K562 (cell line): ENCODE results near the gene WASF3. TPM values are rescaled to one million over a fixed set of nuclear protein-coding genes. Genes with fewer than 3 reads are reported as not detected.

Source experiments
- ATAC-seq: fragments of 200-7000 bp; cut with Tn5 transposase; 3 replicates; pipeline ENCODE4 v1.9.1; 2020; ENCODE audit warnings: moderate library complexity
- BruUV-seq: library from RNA; stranded (reverse); fragments of 400-500 nt; replicated peaks from 2 replicates; lab custom pipeline; 2021; lab: Mats Ljungman, UMichigan
- CTCF ChIA-PET: fragments of 300-600 bp; formaldehyde crosslinking; extraction: SDS; loops from one replicate; lab custom pipeline; 2021; ENCODE audit warnings: low intra/inter-chr PET ratio; lab: Yijun Ruan, JAX
- POLR2A ChIA-PET: fragments of 300-600, 350-650 bp; sonication (Branson Sonifier 250); formaldehyde crosslinking; extraction: SDS; loops from one replicate; lab custom pipeline; 2021; ENCODE audit warnings: antibody characterized with exemption, inconsistent platforms; lab: Yijun Ruan, JAX
- DNase-seq, 4 experiments: peaks; one replicate each; pipeline versions ENCODE4 v3.0.0 to v3.0.0-alpha.2; 2011 to 2018; ENCODE audit warnings: low spot score in 3 of 4, mixed read lengths in 3 of 4; ENCODE audit errors: extremely low read depth in 1 of 4
- FAIRE-seq: peaks from 2 replicates; lab custom pipeline; 2011; peaks lifted over from hg19 to GRCh38; lab: Jason Lieb, UNC
- H2AFZ ChIP-seq: 2 replicates; pipeline ENCODE4 v1.6.0; 2011; ENCODE audit warnings: low read depth, low read length, control low read depth, inconsistent platforms
- H3K27ac ChIP-seq: fragments of 200-600 bp; 3 replicates; pipeline ENCODE4 v1.8.0; 2011; ENCODE audit warnings: low read depth, mild to moderate bottlenecking, control low read depth, inconsistent platforms, low read length, moderate library complexity, mixed read lengths; ENCODE audit errors: extremely low read depth
- H3K27me3 ChIP-seq, 2 experiments: fragments of 300-600 bp in 1 of 2; 2 replicates in 1 of 2; 3 replicates in 1 of 2; pipeline versions ENCODE4 v1.6.0 to v1.8.0; 2011; ENCODE audit warnings: inconsistent platforms in 2 of 2, low read length in 2 of 2, mild to moderate bottlenecking in 1 of 2, mixed read lengths in 1 of 2, moderate library complexity in 1 of 2; ENCODE audit not compliant: control insufficient read depth in 2 of 2, insufficient read depth in 2 of 2
- H3K36me3 ChIP-seq: fragments of 300-600 bp; 3 replicates; pipeline ENCODE4 v1.8.0; 2011; ENCODE audit warnings: mild to moderate bottlenecking, low read length, inconsistent platforms; ENCODE audit not compliant: control insufficient read depth, insufficient read depth
- H3K4me1 ChIP-seq, 2 experiments: fragments of 200-600 bp in 1 of 2; replicated peaks in 1 of 2; 2 replicates in 1 of 2; 3 replicates in 1 of 2; pipeline versions ENCODE4 v1.5.1 to v1.8.0; 2011; ENCODE audit warnings: inconsistent platforms in 2 of 2, low read length in 2 of 2, mild to moderate bottlenecking in 1 of 2, mixed read lengths in 1 of 2, moderate library complexity in 1 of 2; ENCODE audit not compliant: control insufficient read depth in 2 of 2, insufficient read depth in 2 of 2
- H3K4me2 ChIP-seq: 2 replicates; pipeline ENCODE4 v1.6.1; 2011; ENCODE audit warnings: low read length, control low read depth, inconsistent platforms, mixed read lengths; ENCODE audit not compliant: insufficient read depth
- H3K4me3 ChIP-seq: fragments of 200-600 bp; sonication (generic), shearing (Covaris generic); 2 replicates; pipeline ENCODE4 v1.5.1; 2016; ENCODE audit warnings: control low read depth, inconsistent platforms
- H3K79me2 ChIP-seq: fragments of 200-600 bp; 3 replicates; pipeline ENCODE4 v1.8.0; 2011; ENCODE audit warnings: low read length, inconsistent platforms; ENCODE audit not compliant: control insufficient read depth, insufficient read depth
- H3K9ac ChIP-seq, 2 experiments: 2 replicates each; pipeline versions ENCODE4 v1.6.0 to v1.6.1; 2011; ENCODE audit warnings: low read depth in 2 of 2, low read length in 2 of 2, control low read depth in 1 of 2, inconsistent platforms in 1 of 2, mild to moderate bottlenecking in 1 of 2, mixed read lengths in 1 of 2; ENCODE audit not compliant: insufficient read depth in 1 of 2
- H3K9me1 ChIP-seq: one replicate; pipeline ENCODE4 v1.6.0; 2011; ENCODE audit warnings: inconsistent platforms, mild to moderate bottlenecking, low read length, moderate library complexity; ENCODE audit not compliant: control insufficient read depth, insufficient read depth
- H3K9me3 ChIP-seq: replicated peaks from 2 replicates; pipeline ENCODE4 v1.5.1; 2011; ENCODE audit warnings: low read depth, low read length, inconsistent platforms; ENCODE audit not compliant: control insufficient read depth, insufficient read depth
- H4K20me1 ChIP-seq: replicated peaks from 2 replicates; pipeline ENCODE4 v1.6.1; 2011; ENCODE audit warnings: low read length, inconsistent platforms, mixed read lengths; ENCODE audit not compliant: control insufficient read depth, insufficient read depth
- EWSR1 ChIP-seq: fragments of 450-650 bp; IDR thresholded peaks from 2 replicates; pipeline ENCODE4 v1.6.1; 2018; ENCODE audit warnings: borderline replicate concordance, mild to moderate bottlenecking, low read depth, moderate library complexity; ENCODE audit not compliant: partially characterized antibody
- KHSRP ChIP-seq: fragments of 450-650 bp; IDR thresholded peaks from 2 replicates; pipeline ENCODE4 v1.6.1; 2017
- LCOR ChIP-seq: sonication (generic); formaldehyde crosslinking; IDR thresholded peaks from 2 replicates; pipeline ENCODE4 v1.8.0; 2022; ENCODE audit warnings: mild to moderate bottlenecking, missing genetic modification reagents
- PRPF4 ChIP-seq: fragments of 200-400 bp; formaldehyde crosslinking; IDR thresholded peaks from one replicate; pipeline ENCODE4 v1.6.1; 2017; ENCODE audit warnings: low read length, low read depth, mild to moderate bottlenecking; ENCODE audit not compliant: insufficient read depth, poor library complexity, severe bottlenecking
- ZBTB8A ChIP-seq: fragments of 450-650 bp; IDR thresholded peaks from 2 replicates; pipeline ENCODE4 v1.6.1; 2018; ENCODE audit warnings: mild to moderate bottlenecking, moderate library complexity; ENCODE audit not compliant: partially characterized antibody
- WGBS: fragments of 100-300 bp; shearing (Covaris generic); methylation state at CpG from one replicate; pipeline ENCODE4 v1.1.6; 2016; ENCODE audit warnings: low coverage, mixed read lengths; ENCODE audit not compliant: insufficient coverage; ENCODE audit errors: missing lambda C conversion rate; 5-methylcytosine and 5-hydroxymethylcytosine counted together
- in situ Hi-C: fragments of 300-500 bp; cut with MboI; formaldehyde crosslinking; loops from 4 replicates; pipeline ENCODE4 v1.15.0; 2018; ENCODE audit warnings: inconsistent platforms, mixed read lengths
- intact Hi-C: fragments of 100-400 bp; cut with micrococcal nuclease; formaldehyde crosslinking; loops from 2 replicates; pipeline ENCODE4 v1.14.2; 2022
- polyA plus RNA-seq, 8 experiments: library from polyadenylated mRNA; depleted of rRNA in 4 of 8; stranded (reverse) in 5 of 8; unstranded in 3 of 8; fragments of >200 nt; fragmentation: Nextera tagmentation in 2 of 8; fragmentation: Illumina TruSeq in 1 of 8; extraction: Ambion mirVana in 2 of 8; extraction: Trizol in 1 of 8; gene quantifications; 2 replicates each; pipeline versions ENCODE4 v1.2.1 to v1.2.3, GENCODE V29; 2011 to 2014; ENCODE audit warnings: inconsistent platforms in 1 of 8, missing spikeins in 1 of 8
- total RNA-seq, 7 experiments: library from RNA; depleted of rRNA in 6 of 7; stranded (reverse); fragments of >200 nt in 6 of 7; fragmentation: Illumina TruSeq in 2 of 7; extraction: Trizol in 2 of 7; gene quantifications; 2 replicates each; pipeline versions ENCODE4 v1.2.1 to v1.2.3, GENCODE V29; 2011 to 2021; ENCODE audit warnings: low replicate concordance in 1 of 7
- TF ChIP-seq, protein P1 (sequence below): fragments of 250-450 bp; sonication (Bioruptor Pico); IDR thresholded peaks from 2 replicates; pipeline ENCODE4 v1.4.0; 2020; ENCODE audit warnings: mild to moderate bottlenecking, moderate library complexity
- TF ChIP-seq, protein P2 (sequence below): IDR thresholded peaks from 3 replicates; pipeline ENCODE4 v1.6.1; 2011; ENCODE audit warnings: borderline replicate concordance, mild to moderate bottlenecking, moderate library complexity; ENCODE audit not compliant: insufficient read length; ENCODE audit errors: extremely low read depth
- TF ChIP-seq, protein P3 (sequence below), 2 experiments: fragments of 450-650 bp in 1 of 2; sonication (generic) in 1 of 2; formaldehyde crosslinking in 1 of 2; IDR thresholded peaks; 2 replicates each; pipeline versions ENCODE4 v1.7.1 to v1.9.0; 2016 to 2022; ENCODE audit warnings: inconsistent platforms in 1 of 2, mild to moderate bottlenecking in 1 of 2, missing genetic modification reagents in 1 of 2

Gene WASF3
- total and polyA plus RNA-seq, 9 of the 15 experiments (the other 6 are each of a cell fraction or from before 2014, with no cell fraction given) = 0.04 to 0.43 (median 0.11) TPM

DNA sequence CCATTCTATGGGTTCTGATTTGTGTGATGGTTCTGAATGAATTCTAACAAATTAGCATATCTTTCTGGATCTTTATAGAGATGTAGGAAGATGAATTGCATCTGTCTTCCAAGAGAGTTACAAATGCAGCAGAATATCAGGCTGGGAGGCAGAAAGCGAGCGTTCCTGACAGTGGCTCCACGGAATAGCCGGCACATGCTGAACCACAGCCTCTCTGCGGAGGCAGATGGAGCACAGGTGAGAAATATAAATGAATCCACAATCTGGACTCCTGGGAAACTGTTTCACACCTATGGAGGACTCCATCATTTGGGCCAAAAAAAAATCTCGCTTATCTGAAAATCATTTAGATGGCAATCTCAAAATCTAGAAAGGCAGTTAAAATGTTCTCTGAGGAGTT is 34.5 kb upstream of the WASF3 start:
- Histone ChIP-seq H2AFZ (no peak overlapping the region), H3K4me3 (no peak overlapping the region), H3K79me2 (no peaks in the 10 kb centered on the region), H3K9ac (no peak overlapping the region), H3K36me3 (no peaks in the 10 kb centered on the region), H3K9me3 (no peaks in the 10 kb centered on the region), H3K4me2 (no peak overlapping the region), H3K27me3 (no peaks in the 10 kb centered on the region; a peak in 1 of 5 replicates), H3K27ac (no peak overlapping the region), H3K4me1 (no peaks in the 10 kb centered on the region), H4K20me1 (0 out of 2 replicates have a peak, but pooled peaks cover 3% of the 10 kb centered on the region), H3K9me1 (no peaks in the 10 kb centered on the region)
- no TSS peak for BruUV-seq
- in situ Hi-C loops = no loop called here
- intact Hi-C loops = no loop called here
- POLR2A ChIA-PET = no interaction called here
- FAIRE-seq (no peak), DNase-seq (no peak), ATAC-seq (no peak)
- 4% methylated on average over 6 of the region's 6 CpGs for WGBS
- CTCF ChIA-PET = no interaction called here
- TF ChIP-seq, protein P1, sequence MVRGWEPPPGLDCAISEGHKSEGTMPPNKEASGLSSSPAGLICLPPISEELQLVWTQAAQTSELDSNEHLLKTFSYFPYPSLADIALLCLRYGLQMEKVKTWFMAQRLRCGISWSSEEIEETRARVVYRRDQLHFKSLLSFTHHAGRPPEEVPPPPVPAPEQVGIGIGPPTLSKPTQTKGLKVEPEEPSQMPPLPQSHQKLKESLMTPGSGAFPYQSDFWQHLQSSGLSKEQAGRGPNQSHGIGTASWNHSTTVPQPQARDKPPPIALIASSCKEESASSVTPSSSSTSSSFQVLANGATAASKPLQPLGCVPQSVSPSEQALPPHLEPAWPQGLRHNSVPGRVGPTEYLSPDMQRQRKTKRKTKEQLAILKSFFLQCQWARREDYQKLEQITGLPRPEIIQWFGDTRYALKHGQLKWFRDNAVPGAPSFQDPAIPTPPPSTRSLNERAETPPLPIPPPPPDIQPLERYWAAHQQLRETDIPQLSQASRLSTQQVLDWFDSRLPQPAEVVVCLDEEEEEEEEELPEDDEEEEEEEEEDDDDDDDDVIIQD (CRISPR knock-in tag) = no peak
- TF ChIP-seq ZBTB8A (no peak), KHSRP (no peak), EWSR1 (no peak), PRPF4 (no peak), LCOR (no peak)
- TF ChIP-seq, protein P2, sequence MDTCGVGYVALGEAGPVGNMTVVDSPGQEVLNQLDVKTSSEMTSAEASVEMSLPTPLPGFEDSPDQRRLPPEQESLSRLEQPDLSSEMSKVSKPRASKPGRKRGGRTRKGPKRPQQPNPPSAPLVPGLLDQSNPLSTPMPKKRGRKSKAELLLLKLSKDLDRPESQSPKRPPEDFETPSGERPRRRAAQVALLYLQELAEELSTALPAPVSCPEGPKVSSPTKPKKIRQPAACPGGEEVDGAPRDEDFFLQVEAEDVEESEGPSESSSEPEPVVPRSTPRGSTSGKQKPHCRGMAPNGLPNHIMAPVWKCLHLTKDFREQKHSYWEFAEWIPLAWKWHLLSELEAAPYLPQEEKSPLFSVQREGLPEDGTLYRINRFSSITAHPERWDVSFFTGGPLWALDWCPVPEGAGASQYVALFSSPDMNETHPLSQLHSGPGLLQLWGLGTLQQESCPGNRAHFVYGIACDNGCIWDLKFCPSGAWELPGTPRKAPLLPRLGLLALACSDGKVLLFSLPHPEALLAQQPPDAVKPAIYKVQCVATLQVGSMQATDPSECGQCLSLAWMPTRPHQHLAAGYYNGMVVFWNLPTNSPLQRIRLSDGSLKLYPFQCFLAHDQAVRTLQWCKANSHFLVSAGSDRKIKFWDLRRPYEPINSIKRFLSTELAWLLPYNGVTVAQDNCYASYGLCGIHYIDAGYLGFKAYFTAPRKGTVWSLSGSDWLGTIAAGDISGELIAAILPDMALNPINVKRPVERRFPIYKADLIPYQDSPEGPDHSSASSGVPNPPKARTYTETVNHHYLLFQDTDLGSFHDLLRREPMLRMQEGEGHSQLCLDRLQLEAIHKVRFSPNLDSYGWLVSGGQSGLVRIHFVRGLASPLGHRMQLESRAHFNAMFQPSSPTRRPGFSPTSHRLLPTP = no peak
- TF ChIP-seq, protein P3, sequence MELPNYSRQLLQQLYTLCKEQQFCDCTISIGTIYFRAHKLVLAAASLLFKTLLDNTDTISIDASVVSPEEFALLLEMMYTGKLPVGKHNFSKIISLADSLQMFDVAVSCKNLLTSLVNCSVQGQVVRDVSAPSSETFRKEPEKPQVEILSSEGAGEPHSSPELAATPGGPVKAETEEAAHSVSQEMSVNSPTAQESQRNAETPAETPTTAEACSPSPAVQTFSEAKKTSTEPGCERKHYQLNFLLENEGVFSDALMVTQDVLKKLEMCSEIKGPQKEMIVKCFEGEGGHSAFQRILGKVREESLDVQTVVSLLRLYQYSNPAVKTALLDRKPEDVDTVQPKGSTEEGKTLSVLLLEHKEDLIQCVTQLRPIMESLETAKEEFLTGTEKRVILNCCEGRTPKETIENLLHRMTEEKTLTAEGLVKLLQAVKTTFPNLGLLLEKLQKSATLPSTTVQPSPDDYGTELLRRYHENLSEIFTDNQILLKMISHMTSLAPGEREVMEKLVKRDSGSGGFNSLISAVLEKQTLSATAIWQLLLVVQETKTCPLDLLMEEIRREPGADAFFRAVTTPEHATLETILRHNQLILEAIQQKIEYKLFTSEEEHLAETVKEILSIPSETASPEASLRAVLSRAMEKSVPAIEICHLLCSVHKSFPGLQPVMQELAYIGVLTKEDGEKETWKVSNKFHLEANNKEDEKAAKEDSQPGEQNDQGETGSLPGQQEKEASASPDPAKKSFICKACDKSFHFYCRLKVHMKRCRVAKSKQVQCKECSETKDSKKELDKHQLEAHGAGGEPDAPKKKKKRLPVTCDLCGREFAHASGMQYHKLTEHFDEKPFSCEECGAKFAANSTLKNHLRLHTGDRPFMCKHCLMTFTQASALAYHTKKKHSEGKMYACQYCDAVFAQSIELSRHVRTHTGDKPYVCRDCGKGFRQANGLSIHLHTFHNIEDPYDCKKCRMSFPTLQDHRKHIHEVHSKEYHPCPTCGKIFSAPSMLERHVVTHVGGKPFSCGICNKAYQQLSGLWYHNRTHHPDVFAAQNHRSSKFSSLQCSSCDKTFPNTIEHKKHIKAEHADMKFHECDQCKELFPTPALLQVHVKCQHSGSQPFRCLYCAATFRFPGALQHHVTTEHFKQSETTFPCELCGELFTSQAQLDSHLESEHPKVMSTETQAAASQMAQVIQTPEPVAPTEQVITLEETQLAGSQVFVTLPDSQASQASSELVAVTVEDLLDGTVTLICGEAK (IDR thresholded peaks at IDR 0.05) = no peak
- TF ChIP-seq, protein P3 (CRISPR knock-in tag; IDR thresholded peaks at IDR 0.05) = no peak
